NCI-H2196 treated with DMSO at 0.1 percent for 48 hours (cell line): ENCODE data around the gene SPTBN5.

Source experiments
- DNase-seq: peaks from one replicate; lab custom pipeline; 2025; ENCODE audit not compliant: unreplicated experiment; lab: John Stamatoyannopoulos, UW

The SPTBN5 gene

DNA sequence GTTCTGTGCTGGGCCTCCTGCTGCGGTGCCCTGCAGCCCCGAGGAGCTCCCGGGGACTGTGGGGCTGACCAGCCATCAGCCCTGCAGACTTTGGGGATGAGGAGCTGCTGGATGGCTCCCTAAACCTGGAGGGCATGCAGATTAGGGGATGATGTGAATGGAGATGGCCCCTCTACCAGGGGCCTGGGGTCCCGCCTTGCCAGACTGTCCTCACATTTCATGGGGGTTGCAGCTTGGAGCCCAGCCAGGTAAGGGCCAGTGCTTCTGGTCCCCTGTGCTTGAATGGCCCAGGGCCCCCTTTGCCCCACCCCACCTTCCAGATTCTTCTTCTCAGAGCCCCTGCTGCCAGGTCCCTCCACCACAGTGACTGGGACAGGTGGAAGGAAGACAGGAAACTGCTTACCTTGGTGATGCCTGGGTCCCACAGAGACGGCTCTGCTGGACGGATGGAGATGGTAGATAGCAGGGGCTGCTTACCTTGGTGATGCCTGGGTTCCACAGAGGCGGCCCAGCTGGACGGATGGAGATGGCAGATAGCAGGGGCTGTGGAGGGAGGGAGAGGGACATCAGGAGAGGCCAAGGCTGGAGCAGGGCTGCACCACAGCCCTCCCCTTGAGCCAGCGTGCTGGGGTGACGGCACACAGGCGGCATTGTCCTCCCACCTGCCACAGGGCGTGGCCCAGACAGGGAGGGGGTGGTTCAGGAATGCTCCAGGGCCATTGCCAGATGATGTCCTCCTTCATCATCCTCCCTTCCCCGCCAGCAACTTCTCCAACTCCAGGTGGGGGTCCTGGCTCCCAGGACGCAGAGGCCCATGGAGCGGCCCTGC lies at the start of gene SPTBN5:
SPTBN5 (minus strand) TSS at position 632 of the 829 bp plus-strand sequence; CDS start at position 76, 556 bp downstream.
- no peak for DNase-seq

DNA sequence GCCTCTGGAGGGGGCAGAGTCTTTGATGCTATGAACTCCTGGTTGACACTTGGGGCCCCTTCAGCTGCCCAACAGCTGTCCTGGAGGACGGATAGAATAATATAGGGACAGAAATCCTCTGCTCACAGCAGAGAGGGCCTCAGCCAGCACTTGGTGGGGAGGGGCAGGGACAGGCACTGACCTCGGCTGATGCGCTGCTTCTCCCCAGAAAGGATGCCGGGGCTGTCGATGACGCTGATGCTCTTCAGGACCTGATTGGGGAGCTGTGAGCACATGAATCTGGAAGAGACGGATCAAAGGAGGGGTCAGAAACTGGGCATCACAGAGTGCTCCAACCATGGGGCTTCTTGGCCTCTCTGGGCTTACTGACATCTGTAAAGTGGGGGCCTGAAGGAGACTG lies 49.0 kb upstream of the SPTBN5 start:
- no peak for DNase-seq

DNA sequence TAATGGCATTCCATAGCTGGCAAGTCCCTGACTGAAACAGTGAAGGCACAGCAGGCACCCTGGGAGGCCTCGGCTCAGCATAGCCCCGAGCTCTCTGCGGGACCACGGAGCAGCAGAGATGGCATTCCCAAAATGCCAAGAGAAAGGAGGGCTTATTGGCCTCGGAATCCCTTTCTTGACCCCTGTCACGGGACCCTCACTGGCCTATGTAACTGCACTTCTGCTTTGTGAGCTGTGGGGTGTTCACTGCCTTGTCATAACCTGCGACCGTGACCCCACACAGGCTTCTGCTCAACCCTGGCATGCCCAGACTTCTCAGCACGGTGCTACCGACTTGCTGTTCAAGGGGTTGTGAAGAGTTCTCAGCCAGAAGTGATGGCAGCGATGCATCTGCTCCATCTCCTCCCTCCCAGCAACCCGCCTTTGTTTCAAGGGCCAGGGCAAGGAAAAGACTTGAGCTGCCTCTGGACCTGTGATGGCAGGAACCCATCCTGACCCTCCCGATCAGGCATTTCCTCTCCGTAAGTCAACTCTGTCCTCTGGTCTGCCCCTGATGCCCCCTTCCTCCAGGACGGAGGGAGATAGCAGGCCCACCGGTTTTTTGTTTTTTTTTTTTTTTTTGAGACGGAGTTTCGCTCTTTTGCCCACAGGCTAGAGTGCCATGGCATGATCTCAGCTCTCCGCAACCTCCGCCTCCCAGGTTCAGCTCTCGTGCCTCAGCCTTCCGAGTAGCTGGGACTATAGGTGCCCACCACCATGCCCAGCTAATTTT lies 48.0 kb upstream of the SPTBN5 start:
- no peak for DNase-seq

DNA sequence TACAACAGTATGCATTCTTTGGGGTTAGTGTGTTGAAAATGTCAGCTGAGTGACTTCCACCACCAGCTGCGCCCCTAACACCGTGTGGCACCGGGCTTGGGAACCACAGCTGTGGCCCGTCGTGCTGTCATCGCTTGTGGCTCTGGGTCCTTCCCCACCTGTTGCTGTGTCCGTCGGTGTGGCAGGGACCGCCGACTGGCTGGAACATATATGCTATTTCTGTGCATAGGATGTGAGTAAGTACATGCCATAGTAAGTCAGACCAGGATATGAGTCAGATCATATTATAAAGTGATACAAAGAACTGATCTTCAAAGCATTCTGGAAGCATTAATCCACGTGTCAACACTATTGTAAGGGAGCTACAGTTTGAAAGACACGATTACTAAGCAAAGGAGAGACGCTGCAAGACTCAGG lies 46.6 kb upstream of the SPTBN5 start:
- DNase-seq, result no peak

DNA sequence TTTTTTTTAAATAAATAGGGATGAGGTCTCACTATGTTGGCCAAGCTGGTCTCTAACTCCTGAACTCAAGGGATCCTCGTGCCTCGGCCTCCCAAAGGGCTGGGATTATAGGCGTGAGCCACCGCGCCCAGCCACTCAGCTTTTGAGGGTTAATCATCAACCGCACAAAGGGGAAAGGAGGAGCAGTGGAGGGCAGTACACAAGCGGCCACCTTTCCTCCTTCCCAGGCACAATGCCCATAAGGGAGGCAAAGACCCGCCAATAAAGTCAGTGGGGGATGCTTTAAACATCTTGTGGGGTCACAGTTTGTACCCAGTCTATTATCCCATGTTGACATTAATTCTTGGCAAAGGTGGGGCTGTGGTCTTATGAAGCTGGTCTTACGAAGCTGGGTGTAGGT lies 46.1 kb upstream of the SPTBN5 start:
- DNase-seq, result no peak

DNA sequence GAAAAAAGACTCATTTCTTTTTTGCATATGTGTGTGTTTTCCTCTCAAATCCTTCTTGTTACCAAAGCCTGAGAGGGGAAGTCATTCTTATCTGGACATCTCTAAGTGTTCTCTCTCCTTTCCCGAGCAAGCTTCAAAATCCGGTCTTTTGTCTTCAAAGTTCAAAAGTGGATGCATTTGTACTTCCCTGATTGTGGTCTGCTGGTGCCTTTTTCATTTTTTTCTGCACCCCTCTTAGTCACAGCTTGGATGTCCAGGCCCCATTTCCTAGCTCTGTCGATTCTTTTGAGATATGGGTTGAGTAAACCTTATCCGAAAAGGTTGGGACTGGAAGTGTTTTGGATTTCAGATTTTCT lies 43.7 kb upstream of the SPTBN5 start:
- no peak for DNase-seq

DNA sequence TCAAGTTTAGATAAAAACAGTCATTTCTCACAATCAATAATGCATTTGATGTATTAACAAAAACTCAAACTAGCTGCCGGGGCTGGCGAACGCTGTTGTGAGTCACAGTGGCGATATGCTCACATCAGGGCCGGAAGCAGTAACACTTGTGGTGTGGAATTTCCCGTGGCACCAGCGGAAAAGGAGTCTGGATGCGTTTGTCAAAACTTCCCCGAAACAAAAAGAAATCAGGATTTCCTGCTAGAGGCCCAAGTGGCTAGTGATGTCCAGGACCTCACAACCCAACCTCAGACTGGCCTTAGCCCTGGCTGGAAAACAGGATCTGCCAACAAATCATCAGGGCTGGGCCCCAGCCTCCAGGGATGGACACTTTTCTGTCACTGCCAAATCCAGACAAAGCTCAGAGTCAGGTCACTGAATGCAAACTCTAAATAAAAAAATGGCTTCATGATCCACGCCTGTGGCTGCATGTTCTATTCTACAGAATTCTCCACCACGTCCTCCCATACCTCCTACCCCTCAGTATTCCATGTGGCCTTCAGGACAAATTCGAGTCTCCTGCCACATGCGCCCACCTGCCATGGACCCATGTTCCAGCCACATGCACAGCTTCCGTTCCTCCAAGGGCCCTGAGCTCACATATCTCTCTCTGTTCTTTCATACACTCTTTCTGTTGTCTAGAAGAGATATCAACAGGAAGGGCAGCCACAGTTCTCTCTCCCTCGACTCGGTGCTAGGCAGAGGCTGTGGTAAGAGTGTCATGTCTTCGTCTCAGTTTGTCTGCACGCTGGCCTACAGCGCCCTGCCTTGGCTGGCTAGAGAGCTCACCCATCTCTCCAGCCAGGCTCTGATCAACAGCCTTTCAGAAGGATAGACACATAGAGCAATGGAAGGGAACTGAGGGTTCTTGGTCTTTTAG lies 43.1 kb upstream of the SPTBN5 start:
- DNase-seq, result no peak

DNA sequence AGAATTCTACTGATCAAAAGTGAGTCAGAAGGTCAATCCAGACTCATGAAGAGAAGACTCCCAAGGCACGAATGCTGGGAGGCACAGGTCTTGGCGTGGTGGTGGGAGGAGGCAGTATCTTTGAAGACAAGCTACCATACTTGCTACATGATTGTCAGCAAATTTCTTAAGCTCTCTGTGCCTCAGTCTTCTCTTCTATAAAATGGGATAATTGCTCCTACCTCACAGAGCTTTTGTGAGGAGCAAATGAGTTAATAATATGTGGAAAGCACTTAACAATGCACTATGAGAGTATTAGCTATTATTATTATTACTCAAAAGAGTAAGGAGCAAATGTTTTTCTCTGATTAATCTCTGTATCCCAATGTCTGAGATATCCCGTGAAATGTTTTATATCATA lies 42.3 kb upstream of the SPTBN5 start:
- DNase-seq, result no peak

DNA sequence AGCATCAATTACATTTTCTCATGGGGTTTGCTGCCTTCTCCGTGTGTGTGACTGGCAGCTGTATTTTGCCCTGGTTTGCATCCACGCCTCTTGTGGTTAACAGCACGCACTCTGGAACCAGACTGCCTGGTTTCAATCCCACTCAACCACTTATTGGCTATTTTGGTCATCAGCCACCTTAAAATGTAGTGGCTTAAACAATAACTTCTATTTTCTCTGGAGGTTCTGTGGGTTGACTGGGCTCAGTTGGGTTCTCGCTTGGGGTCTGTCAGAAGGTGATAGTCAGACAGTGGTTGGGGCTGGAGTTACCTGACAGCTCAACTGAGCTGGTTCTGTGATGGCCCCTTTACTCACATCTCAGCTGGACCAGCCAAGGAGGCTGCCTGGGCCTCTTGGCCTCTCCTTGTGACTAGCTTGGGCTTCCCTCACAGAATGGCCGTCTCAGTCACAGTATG lies 41.7 kb upstream of the SPTBN5 start:
- no peak for DNase-seq

DNA sequence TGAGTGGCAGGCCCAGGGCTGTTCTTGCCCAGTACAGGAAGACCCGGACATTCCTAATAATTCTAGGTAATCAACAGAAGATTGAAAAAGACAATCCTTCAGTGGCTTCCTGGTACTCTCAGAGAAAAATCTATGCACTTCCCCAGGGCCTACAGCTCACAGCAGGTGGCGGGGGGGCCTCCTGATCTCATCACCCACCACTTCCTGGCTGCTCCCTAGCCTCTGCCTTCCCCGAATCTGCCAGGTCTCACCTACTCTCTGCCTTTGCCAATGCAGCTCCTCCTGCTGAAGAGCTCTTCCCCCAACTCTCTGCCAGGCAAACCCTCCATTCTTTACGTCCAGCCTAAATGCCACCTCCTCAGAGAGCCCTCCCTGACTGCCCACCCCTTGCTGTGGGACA lies 41.0 kb upstream of the SPTBN5 start:
- no peak for DNase-seq

DNA sequence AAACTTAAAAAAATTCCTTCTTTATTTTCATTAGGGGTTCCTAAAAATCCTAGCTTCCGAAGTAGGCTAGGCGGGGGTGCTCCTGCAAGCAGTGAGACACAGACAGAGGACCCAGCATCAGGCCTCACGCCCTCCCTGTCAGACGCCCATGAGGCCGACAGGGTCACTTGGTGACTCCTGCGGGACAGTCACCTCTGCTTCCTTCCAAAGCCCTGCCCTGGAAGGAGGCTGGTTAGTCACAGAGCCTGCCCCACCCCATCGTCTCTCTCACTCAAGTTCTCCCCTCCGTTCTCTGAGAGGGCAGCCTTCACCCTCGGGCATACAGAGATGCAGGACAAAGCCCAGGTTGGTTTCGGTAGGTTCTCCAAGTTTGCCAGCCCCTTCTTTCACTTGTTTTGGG lies 39.9 kb upstream of the SPTBN5 start:
- no peak for DNase-seq

DNA sequence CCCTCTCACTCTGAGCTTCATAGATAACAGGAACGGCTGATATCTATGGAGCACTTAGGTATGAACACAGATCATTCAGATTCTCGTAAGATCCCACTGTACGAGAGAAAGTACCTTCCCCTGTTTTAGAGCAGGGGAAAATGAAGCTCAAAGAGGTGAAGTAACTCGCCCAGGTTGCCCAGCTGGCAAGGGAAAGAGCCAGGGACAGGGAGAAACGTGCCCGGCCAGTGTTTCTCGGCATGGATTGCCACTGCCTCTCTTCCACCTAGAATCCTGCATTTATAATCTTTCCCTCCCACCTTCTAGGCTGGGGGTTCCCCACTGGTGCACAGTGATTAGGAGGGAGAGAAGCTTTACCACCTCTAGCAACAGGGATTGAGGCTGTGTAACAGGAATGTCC lies 39.5 kb upstream of the SPTBN5 start:
- no peak for DNase-seq

DNA sequence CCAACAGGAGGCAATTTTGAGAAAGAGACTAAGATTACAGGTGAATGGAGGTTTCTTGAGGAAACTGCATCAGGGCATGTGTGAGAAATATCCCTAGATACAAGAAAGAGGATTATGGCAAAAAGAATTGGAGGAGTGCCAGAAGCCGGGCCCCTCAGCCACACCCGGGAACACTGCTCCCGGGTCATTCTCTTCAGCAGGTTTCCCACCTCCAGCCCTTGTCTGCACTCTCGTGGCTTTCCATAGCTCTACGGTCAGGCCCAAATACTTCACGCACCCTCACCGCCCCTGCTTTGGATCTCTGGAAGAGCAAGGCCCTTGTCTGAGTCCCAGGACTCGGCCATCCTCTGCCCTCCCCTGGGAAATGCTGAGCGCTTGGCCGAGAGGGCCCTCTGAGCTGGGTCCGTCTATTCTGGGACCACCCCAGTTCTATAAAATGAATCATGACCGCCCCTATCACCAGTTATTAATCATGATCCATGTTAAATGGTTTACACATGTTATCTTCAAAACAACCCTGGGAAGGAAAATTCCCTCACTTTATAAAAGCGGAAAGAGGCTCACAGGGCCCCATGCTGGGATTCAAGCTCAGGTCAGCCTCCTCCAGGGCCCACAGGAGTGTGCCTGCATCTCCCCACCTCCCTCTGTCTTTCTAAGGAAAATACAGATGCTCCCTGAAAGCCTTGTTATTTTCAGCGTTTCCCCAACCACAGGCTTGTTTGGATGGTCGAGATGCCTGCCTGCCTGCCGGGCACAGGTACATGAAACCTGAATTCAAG lies 38.8 kb upstream of the SPTBN5 start:
- no peak for DNase-seq

DNA sequence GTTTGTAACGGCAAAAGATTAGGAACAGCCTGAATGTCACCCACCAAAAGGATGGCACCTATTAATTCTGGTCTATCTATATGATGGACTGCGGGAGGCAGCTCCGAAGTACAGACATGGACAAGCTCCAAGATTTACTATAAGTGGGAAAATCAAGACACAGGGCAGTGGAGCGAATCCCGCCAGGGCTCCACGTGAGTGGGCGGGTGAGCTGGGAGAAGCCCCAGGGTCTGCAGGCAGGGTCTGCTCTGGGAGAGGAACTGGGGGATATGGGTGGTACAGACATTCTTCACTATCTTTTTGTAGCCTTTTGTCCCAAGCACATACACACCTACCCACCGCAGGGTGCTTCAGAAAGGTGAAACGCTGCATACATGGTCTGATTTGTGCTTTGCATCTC lies 38.2 kb upstream of the SPTBN5 start:
- DNase-seq, result no peak

DNA sequence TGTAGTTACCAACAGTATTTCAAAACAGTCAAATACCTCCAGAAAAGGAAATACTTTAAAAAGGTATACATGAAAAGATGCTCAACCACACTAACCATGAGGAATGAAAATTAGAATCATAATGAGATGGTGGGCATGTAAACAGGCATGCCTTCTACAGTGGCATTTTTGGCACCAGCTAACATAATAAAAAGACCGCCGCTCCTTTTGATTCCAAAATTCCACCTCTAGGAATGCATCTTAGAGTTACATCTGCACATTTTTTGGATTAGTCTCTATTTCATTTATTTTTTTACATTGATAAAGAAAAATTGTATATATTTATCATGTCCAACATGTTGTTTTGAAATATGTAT lies 37.0 kb upstream of the SPTBN5 start:
- DNase-seq, result no peak

DNA sequence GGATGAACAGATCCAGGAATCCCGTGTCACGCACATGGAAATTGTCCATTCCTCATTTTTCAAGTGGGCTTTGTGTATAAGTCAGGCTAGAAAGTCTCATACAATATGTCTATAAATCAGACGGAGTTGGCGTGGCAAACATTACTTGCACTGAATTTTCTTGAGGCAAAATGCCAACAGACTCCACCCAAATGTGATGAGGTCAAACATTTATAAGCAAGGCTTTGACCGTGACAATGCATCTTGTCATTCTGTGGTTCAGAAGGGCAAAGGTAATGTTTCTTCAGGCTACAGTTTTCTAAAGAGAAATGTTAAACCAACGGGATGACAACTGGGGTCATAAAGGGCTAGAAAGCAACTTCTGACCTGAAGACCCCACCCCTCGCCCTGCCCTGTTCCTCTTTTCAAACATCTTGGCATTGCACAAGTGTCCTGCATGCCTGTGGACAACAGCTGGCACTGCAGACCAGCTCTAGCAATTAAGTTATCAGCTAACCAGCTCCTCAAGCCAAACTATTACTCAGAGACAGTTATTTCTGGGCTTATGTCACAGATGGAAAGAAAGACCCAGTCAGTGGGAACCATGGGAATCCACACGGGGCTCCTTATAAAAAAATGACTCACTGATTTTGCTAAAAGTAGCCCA lies 36.5 kb upstream of the SPTBN5 start:
- DNase-seq, result no peak

DNA sequence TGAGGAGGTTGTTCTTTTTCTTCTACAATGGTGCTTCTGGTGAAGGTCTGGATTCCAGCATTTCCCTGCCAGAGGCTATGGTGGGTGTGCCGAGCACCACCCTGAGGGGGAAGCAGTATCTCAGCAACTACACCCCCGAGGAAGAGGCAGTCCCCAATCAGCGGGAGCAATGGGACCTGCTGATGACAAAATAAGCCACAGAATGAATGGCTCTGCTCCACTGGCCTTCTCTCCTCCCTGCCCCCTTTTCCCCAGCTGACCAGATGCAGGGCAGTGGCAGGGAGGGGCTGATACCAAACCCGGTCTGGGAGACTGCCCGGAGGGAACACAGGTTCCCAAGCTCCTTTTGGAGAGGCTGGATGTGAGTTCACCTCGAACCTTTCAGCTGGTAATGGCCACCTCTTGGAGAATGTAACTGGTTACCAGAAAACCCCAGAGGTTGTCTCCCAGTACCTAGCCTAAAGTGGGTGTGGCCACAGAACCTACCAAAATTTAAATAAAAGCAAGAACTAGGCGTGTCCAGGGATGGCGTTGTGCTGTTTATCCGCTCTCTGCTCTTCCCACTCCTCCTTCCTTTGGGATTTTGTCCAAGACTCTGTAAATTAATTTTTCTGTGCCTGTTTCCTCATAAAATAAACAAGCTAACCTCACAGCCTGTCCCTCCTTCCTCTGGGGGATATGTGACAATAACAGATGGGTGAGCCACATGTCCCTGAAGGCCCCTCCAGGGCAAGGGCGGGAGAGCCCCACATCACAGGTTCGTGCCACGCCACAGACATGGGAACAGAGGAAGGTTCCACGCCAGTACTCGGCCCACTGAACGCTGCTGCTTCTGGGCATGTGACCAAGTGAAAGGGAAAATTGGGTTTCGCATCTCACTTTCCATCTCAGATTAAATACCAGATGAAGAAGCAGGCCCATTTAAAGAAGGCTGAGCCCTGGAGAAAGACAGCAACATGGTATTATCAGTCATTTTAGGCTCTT lies 35.1 kb upstream of the SPTBN5 start:
- no peak for DNase-seq

DNA sequence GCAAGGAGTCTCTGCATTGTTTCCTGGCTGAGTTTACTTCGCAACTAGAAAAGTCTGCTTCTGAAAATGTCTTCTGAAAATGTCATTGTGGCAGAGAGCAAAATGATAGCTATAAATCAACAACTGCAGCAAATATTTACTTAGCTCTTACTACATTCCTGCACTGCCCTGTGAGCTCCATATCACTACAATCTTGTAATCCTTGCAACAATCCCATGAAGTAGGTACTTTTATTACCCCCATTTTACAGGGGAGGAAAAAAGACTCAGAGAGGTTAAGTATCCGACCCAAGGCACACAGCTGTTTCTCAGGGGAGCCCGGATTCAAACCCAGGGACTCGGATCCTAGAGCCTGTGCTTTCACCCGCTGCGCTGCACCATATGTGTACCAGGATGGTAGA lies 34.2 kb upstream of the SPTBN5 start:
- no peak for DNase-seq

DNA sequence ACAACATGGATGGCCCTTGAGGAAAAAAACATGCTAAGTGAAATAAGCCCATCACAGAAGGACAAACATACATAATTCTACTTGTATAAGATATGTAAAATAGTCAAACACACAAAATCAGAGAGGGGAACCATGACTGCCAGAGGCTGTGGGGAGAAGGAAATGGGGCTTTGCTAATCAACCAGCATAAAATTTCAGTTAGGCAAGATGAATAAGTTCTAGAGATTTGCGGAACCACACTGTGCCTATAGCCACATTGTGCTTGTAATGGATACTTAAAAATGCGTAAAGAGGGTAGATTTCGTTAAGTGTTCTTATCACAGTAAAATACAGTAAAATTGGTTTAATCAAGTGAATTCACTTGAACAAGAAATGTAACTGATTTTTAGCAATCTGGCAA lies 33.7 kb upstream of the SPTBN5 start:
- DNase-seq, result no peak
